ENCODE results near the gene USP9X.
"Not testable (repeated sequence)": the region's sequence is repeated elsewhere in the genome, so short reads cannot be mapped to it uniquely, and the experiment has no call there.

The USP9X gene

DNA sequence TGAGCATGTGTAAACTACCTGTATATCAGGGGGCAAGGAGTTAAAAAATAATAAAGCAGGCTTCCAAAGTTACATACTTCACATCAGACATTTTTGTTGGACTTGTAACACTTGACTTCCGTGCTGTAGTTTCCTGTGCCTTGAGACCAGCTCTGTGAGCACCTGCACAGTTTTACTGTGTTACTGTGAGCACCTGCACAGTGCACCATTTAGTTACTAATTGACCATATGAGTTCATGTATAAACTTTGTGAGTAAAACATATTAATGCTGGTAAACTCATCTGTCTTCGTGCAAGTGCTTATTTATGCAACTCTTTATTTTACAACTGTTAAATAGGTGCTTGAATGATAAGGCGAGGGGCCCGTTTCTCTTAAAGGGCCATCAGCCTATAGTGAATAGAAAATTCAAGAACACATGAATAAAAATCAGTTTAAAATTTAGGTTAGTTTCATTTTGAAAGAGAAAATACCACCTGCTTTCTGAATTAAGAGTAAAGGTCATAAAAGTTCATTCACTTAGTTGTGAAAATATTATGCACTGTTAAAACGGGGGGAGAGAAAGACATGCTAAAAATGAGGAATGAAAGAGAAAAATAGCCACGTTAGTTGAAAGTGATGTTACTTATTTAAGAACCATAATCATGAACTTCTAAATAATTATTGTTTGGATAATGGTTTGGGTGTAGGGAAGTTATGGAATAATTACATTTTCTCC lies 42.4 kb downstream of the USP9X start:
- no peak for DNase-seq

DNA sequence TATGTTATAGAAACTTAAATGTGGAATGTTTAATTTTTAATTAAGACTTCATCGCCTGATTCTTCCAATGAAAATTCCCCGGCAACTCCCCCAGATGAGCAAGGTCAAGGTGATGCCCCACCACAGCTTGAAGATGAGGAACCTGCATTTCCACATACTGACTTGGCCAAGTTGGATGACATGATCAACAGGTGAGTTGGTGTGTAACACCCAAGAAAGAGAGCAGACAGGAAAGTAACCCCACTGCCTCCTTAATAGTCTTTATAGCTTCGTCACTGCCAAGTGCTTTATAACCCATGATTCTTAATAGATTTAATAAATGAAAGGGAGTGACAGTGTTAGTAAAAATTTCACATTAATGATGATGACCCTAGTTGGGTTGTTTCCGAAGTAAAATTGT lies 43.7 kb downstream of the USP9X start:
- DNase-seq: no peak

DNA sequence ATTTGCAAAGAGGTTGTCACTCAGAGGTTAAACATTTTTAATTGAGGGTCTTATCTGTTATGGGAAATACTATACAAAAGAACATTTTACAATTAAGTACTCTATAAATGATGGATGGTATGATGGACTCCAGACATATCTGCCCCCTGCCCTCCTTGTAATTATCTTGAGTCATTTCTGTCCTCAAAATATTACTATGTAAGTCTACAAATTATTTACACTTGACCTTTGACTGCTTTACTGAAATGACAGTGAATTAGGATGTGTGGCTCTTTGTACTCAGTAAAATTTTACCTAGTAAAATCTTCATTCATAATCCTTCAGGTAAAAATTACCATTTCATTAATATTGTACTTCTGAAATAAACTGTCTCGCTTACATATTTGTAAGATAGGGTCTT lies 46.5 kb downstream of the USP9X start:
- no peak for DNase-seq

DNA sequence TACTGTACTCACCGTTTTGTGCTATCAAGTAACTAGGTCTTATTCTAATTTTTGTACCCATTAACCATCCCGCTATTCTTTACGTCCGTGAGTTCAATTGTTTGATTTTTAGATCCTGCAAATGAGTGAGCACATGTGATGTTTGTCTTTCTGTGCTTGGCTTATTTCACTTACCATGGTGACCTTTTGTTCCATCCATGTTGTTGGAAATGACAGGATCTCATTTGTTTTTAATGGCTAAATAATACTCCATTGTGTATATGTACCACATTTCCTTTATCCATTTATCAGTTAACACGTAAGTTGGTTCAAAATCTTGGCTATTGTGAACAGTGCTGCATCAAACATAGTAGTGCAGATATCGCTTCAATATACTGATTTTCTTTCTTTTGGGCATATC lies 48.3 kb downstream of the USP9X start:
- DNase-seq: no peak

DNA sequence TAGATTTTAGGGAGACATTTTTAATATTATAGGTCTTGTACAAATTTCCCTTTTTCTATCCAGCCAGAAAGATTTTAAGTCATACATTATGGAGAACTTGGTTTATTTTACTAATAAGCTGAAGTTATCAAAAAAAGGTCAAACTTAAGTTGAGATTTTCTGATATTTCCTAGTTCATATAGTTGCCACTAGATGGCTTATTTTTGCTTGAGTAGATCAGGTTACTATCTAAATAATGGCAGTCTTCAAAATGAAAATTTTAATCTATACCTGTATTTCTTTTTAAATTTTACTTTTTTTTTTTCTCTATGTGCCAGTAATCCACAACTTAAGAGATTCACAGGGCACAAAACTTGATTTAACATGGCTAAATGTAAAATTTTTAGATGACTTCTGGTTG lies 52.3 kb downstream of the USP9X start:
- DNase-seq: no peak

DNA sequence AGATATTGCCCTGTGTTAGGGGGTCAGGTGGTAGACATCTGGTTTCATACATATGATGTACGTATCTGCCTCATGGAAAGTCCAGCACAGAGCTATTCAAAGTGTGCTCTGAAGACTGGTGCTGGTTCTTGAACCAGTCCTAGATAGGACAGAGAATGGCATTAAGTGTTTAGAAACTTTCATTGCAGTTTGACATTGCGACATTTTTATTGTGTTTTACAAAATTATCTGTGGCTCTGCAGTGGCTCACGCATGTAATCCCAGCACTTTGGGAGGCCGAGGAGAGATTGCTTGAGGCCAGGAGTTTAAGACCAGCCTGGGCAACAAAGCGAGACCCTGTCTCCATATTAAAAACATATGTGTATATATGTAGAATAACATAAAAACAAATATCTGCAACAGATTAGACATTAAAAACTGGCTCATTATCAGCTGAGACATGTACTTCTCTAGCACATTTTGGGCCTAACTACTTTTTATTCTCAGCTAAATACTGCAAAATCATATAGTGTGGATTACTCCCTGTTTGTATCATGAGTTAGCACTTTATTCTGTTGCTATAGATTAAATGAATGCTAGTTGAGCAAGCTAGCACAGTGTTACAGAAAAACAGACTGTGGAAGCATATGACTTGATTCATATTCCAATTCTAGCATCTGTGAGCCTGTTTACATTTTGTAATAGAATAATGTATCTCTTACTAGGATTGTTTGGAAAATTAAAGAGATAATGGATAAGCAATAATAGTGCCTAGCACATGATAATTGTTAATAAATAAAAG lies 57.1 kb downstream of the USP9X start:
- DNase-seq: no peak

DNA sequence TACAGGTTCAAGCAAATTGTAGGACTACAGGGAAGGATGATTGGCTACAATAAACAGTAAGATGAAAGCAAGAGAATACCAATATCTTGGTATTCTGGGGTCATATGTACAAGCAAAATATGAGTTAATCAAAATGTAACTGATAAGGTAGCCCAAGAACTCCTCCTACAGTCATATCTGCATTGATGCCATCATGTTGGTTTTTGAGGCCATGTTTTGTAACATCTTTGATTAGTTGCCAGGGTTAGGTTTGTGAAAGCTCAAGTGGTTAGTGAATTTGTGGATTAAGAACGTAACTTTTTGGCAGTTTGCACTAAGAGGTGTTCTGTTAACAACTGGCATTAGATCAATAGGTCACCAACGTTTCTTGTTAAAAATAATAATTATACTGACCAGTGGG lies 59.6 kb downstream of the USP9X start:
- no peak for DNase-seq

DNA sequence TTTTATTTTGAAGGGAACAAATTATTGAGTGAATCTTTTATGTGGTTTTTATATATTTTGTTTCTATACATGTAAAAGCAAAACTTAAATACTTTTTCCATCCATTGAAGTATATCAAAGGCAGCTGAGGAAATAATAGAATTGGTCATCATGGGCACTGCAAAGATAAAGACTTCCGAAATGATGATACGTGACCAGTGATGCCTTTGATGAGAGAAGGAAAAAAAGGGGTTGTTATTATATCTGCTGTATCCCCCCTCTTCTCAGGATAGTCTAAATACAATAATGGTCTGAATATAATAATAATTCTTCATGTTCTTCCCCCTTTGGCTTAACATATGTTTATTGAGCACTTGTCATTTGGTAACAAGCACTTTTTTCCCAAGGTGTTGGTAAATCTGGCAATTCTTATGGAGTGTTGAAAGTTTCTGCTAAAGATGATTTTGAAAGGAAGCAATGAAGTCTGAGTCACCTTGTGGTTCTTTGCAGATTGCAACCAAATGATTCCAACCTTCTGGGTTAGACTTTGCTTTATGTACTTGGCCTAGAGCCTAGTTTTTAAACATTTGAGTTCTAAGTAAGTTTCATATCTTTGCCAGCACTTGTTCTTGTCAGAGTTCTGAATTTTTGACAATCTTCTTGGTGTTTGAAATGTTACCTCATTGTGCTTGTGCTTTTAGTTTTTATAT lies 60.8 kb downstream of the USP9X start:
- peak; percentile 84 for DNase-seq

DNA sequence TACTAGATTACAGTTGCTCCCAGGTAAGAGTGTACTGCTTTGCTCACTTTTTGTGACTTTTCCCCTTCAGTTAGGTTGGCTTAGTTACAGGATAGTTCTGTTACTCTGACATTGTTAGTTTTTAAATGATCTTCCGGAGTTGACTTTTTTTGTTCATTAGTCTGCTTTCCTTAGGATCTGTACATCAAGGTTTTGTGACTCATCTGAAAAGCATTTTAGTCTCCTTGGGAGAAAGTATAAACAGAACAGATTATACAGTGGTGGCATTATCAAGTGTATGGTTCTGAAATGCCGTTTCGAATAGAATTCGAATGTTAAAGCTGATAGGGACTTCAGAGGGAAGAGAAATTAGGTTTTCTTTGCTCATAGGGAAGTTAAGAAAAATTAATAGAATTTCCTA lies 63.3 kb downstream of the USP9X start:
- DNase-seq: peak; percentile 61

DNA sequence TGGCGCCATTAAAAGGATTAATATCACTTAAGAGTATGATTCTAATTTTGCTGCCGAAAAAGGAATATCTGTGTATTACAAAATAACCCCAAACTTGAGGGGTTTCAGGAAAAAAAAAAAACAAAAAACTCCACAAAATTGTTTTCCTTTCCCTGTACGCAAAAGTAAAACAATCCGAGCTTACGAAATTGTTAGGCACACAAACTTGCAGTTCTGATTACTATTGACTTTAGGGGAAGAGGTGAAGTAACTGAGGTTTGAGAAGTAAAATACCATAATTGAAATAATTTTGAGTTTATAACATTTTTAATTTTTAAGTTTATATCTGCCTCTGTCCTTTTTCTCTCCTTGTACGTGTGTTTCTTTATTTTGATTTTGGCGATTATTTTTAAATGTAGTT lies 64.8 kb downstream of the USP9X start:
- no peak for DNase-seq

DNA sequence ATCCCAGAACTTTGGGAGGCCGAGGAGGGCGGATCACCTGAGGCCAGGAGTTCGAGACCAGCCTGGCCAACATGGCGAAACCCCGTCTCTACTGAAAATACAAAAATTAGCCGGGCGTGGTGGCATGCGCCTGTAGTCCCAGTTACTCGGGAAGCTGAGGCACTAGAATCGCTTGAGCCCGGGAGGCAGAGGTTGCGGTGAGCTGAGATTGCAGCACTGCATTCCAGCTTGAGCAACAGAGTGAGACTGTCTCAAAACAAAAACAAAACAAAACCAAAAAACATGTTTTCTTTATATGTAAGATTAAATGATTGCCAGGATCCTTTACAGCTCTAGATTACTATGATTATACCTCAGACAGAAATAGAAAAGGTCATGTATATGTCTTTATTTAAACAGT lies 66.5 kb downstream of the USP9X start:
- not testable (repeated sequence) for DNase-seq

DNA sequence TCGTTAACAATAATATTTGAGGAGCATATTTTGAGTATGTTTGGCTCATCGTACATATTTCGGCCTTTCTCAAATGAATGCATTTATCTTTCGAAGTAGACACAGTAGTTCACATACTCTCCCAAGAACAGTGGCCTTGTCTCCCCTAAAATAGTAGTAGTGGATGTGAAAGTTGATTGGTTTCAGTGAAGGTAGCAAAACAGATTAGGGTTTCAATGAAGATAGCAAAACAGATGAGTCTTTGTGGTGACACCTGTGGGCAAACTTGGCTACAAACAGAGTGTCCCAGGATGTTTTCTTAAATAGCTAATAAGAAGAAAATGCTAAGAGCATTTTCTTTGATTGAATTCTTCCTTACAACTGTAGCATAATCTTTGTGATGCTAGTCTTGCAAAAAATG lies 67.0 kb downstream of the USP9X start:
- DNase-seq: no peak

DNA sequence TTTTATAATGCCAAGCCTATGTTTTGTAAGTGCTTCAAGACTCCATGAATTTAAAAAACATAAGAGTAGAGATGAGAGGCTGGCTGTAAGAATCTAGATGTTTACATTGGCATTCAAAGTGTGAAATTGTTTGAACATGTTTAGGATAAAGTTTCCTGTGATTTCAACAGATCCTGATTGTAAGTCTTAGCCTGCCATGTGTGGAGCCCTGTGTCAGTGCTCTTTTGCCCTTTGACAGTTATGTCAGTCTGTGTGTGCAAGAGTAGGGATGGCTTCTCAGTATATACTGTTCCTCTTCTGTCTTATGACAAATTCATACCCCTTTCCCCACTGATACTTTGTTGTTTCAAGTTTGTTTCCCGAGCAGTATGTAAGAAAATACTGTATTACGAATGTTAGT lies 68.2 kb downstream of the USP9X start:
- peak; percentile 19 for DNase-seq

DNA sequence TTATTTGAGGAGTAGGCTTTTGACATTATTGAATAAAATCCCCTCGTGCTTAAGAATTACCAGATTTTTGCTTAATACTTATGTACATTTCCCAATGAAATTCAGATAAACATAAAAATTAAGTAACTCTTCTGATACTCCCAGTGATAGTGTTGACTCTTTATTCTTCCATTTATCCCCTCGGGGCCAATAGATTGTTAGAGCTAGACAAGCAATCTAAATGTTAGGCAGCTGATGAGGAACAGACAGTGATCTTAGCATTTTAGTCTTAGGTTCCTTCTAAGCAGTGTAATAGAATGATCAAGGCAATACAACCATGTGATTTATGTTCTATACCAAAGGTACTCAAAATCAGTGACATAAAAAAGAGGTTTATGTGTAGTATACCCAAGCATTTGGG lies 68.7 kb downstream of the USP9X start:
- DNase-seq: no peak

DNA sequence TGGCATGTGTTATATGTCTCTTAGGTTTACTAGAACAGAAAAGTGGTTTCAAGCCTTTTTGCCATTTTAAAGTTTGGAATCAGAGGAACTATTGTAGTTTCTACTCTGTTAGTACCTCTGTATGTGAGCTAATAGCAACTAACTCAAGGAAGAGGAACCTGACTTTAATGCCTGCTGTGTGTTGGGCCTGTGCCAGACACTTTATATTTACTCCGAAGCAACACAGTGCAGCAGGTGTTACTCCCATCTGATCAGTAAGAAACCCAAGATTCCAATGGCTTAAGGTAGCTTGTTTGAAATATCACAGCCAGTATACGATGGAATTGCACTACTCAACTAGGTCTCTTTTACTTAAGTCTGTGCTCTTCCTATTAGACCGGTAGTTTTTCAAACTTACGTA lies 79.2 kb downstream of the USP9X start:
- no peak for DNase-seq

DNA sequence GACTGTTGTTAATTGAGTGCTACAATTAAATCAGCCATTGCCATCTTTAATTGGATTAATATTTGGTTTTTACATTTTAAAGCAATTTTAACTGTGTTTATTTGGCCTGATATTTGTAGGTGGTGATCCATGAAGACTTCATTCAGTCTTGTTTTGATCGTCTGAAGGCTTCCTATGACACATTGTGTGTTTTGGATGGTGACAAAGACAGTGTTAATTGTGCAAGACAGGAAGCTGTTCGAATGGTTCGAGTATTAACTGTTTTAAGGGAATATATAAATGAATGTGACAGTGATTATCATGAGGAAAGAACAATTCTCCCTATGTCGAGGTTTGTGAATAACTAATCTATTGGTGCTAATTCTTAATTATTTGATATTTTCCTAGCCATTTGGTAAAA lies 82.6 kb downstream of the USP9X start:
- DNase-seq: no peak

DNA sequence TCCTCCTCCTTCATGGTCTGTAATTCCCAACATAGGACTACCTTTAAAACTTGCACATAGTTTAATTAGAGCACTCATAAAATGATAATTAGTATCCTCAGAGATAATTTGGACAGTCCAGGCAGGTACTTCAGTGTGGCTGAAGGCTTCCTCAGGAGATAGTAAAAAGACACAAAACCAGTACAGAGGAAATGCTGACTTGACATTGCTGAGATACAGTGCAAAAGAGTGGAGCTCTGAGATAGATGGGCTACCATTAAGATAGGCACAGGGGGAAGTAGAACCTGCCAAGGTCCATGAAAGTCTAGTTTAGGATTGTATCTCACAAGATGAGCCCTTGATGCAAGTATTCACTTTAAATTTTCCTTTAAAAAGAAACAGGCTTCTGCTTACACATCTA lies 91.0 kb downstream of the USP9X start:
- no peak for DNase-seq

DNA sequence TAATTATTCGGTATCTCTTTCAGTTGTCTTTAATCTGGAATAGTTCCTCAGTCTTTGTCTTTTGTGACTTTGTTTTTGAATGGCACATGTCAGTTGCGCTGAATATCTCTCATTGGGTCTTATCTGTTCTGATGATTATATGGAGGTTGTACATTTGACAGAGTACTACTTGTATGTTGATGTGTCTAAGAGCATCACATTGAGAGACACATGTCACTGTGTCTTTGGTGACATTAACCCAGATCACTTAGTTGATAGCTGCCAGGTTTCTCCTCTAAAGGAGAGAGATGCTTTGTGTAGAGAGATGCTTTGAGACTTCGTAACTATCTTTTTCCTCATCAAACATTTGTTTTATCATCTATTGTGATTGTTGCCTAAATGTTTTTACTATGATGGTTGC lies 92.1 kb downstream of the USP9X start:
- no peak for DNase-seq

DNA sequence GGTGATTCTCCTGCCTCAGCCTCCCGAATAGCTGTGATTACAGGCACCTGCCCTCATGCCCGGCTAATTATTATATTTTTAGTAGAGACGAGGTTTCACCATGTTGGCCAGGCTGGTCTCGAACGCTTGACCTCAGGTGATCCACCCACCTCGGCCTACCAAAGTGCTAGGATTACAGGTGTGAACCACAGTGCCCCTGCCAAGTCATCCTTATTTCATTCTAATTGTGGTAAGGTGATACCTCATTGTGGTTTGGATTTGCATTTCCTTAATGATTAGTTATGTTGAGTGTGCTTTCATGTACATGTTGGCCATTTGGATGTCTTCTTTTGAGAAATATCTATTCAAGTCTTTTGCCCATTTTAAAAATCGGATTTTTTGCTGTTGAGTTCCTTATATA lies 93.0 kb downstream of the USP9X start:
- DNase-seq: no peak

DNA sequence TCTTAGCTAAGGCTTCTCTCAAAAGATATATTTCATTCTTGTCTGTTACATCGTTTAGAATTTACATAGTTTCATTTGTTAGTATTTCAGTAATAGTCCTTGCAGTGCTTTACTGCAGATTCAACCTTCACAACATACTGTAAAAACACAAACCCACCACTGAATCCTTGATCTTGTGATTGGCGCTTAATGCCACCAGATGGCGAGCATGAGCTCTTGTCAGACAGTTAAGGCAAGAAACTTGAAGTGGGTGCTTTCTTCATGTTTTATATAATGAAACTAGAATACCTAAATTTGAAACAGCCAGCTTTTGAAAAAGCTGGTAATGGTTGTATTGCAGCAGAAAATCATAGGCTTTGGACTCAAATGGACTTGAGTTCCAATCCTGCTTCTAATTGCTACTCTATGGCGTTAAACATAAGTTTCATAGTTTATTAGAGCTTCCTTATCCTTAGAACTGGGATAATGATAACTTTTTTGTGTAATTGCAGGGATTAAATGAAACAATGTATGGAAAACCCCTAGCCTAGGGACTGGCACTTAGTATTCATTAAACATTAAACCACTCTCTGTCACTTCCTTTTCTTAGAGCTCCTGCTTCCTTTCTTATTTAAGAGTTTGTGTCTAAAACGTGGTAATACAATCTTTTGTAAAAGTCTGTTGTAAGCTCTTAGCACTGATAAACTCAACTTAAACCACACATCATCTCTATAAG lies 95.1 kb downstream of the USP9X start:
- DNase-seq: peak; percentile 48

DNA sequence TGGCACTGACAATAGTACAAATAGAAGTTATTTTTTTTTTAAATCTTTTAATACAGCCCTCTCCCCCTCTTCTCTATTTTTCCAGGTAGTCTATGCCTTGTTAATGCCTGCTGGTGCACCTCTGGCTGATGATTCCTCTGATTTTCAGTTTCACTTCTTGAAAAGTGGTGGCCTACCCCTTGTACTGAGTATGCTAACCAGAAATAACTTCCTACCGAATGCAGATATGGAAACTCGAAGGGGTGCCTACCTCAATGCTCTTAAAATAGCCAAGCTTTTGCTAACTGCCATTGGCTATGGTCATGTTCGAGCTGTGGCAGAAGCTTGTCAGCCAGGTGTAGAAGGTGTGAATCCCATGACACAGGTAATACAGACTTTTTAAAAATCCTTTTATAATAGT lies 99.1 kb downstream of the USP9X start:
- DNase-seq: no peak

DNA sequence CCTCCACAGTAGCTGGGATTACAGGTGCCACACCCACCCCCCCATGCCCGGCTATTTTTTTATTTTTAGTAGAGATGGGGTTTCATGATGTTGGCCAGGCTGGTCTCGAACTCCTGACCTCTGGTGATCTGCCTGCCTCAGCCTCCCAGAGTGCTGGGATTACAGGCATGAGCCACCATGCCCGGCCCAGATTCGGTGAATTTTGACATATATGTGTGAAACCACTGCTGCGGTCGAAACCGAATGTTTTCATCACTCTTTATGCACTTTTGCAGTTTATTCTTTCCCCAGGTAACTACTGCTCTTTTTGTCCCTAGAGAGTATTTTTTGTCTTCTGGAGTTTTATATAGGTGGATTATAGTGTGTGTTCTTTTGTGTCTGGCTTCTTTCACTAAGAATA lies 101.7 kb downstream of the USP9X start:
- not testable (repeated sequence) for DNase-seq

DNA sequence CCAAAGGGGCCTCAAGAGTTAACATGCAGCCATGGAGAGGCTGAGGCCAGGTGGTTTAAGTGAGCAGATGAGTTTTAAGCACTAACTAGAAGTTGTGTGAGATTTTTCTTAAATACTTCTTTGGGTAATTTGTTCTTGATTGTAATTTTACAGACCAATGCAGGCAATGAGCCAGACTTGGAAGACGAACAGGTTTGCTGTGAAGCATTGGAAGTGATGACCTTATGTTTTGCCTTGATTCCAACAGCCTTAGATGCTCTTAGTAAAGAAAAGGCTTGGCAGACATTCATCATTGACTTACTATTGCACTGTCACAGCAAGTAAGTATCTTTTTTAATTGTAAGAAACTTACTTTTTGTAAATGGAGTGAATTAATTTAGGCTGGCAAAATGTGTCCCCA lies 103.9 kb downstream of the USP9X start:
- DNase-seq: no peak

DNA sequence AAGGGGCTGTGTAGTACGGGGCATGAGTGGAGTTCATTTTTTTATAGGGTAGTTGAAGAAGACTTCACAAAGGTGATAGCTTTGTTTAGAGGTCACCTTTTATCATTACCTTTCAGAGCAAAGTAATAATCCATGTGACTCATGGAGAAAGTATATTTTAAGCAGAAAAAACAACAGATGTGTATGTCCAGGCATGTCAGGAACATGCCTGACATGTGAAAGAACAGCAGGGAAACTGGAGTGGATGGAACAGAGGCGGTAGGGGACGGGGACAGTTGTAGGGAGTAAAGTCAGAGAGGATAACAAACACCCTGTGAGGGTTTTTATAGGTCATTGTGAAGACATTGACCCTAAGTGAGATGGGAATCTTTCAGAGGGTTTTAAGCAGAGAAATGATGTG lies 107.6 kb downstream of the USP9X start:
- DNase-seq: peak; percentile 1

Data from fibroblast of upper back skin (primary cell).